Ureter (tissue), 1 donor: ENCODE data around the gene MCF2L2. TPM values are rescaled to one million over a fixed set of nuclear protein-coding genes. Genes with fewer than 3 reads are reported as not detected.

Experiments used
- DNase-seq: peaks from one replicate; pipeline ENCODE4 v3.0.0-alpha.2; 2020; ENCODE audit warnings: low spot score
- total RNA-seq: library from RNA; stranded (reverse); gene quantifications from one replicate; pipeline ENCODE4 v1.2.4, GENCODE V29; 2023
- donor health status: DM: yes; HTN: yes; CAD: no.

MCF2L2 gene
- total RNA-seq, 1 donor from 2014 or later, result 3.0 TPM

- DNase-seq, result no peak
Observed at GRCh38 chr3:183266454-183266853, 162.0 kb downstream of the MCF2L2 start.

GRCh38 chr3:183265834-183266417, 162.5 kb downstream of the MCF2L2 start:
- DNase-seq, result no peak

DNA sequence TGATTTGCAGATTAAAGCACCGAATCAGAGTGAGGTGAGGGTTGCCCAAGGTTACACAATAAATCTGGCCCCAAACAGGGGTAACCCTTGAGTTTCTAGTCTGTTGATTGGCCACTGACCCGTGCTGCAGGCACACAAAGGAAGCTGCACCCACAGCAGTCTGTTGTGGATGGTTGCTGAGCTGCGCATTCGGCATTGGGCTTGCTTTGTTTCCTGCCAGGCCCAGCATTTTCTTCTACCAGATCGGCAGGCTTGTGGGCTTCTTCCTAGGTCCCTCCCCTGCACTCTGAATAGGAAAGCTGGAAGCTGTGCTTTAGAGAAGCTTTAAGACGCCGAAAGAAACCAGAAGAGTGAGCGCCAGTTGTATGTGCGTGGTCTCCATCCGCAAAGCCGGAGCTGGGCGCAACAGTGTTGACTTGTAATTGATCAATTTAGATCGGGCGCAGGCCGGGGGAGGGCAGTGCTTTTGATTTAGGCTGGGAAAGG, 163.2 kb downstream of the MCF2L2 start:
- no peak for DNase-seq

GRCh38 chr3:183264268-183264667, 164.2 kb downstream of the MCF2L2 start:
- no peak for DNase-seq

DNA sequence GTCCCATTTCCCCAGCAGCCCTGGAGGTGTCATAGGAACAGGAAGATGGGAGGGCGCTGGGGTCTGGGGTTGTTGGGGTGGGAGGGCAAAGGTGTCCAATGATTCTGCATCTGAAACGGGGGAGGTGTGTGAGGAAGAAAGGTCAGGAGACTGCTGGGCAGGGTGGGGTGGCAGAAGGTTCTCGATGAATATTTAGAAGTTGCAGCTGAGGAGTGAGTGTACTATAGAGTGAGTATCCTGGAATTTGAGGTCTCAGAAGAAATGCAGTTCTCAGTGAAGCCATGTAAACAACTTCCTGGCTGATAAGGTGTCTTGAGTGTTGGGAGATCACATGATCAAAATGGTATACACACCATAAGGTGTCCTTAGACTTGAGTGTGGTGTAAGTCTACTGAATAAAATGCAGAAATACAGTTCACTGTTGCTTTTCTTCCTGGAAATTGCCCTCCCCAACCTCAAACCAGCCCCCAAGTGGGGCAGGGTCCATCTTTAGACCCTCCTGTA, 165.5 kb downstream of the MCF2L2 start:
- DNase-seq, result no peak

GRCh38 chr3:183261151-183261724, 167.2 kb downstream of the MCF2L2 start:
- DNase-seq, result no peak

DNA sequence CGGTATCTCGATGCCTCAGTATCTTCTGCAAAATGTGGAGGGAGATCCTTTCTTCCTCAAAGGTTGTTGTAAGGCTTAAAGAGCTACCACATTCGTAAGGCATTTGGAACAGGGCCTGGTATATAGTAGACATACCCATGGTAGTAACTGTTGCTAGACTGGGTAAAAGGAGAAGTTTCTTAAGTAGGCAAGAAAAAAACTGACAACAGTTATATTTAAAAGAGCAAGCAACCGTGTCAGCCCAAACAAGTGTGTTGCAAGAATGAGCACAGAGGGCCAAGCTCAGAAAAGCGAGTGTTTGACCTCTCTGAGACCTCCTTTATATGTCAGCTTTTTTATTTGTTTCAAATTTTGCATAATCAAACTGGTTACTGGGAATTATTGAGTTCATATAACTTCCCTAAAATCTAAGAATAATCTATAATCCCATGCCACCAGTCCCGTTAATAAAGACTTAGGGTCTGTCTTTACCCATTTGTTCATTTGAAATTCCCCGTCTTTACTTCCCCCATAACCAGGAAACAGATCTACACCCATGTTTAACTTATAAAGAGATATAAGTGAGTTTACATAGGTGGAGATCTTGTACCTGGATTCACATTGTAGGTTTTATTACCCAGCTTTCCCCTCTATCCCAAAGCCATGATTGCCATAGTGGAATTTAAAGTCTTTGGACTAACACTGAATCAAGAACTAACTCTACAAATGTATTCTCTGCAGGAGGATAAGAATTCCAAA, 168.1 kb downstream of the MCF2L2 start:
- DNase-seq, result no peak

- no peak for DNase-seq
Observed at GRCh38 chr3:183259621-183260020, 168.8 kb downstream of the MCF2L2 start.

GRCh38 chr3:183259087-183259486, 169.3 kb downstream of the MCF2L2 start:
- DNase-seq, result no peak

DNA sequence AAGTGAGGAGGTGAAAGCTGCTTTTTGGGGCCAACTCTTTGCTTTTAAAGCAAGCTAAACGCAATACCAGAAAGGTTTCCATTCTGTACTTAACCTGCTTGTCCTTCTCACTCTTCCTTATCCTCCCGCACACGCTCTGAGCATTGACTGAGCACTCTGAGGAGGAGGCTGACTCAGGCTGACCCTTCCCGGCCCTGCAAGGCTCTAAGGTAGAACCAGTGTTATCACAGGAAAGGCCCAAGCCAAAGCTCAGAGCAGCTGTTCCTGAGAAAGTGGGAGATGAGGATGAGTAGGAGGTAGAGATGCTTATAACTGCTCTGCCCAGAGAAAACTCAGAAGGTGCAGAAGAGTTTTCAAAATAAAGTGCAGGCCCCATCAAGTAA, 173.1 kb downstream of the MCF2L2 start:
- no peak for DNase-seq

DNA sequence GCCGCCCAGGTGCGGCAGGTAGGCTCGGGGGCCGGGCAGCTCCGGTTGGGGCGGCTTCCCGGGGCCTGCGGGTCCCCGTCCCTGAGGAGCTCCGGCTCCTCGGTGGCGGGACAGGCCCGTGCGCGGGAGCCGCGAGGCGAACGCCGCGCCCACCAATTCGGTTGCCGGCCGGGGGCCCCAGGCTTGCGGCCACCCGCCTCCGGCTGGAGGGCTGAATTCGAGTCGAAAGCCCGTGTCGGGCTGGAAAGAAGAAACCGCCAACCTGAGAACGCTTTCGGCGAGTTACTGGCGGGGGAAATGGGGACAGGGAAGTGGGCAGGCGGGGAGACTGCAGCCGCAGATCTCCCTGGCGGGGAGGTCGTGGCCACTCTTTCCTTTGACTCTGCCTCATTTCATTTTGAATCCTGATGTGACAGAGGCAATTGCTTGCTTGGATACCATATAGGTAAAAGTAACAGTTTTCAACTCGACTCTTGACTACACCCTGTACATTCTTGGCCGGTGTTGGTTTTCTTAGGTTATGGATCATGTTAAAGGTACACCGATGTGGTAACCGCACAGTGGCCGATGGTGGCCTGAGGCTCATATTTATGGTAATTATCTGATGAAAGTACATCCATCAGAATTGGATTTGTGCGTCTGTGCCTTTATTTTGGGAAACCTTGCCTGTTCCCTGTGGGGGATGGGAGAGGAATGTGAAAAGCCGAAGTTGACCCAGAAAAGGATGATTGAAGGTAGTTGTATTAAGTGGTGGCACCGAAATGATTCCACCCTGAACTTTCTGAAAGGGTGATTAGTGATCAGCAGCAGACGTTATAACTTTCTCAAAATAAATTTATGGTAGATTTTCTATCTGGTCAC, 173.7 kb downstream of the MCF2L2 start:
- no peak for DNase-seq

DNA sequence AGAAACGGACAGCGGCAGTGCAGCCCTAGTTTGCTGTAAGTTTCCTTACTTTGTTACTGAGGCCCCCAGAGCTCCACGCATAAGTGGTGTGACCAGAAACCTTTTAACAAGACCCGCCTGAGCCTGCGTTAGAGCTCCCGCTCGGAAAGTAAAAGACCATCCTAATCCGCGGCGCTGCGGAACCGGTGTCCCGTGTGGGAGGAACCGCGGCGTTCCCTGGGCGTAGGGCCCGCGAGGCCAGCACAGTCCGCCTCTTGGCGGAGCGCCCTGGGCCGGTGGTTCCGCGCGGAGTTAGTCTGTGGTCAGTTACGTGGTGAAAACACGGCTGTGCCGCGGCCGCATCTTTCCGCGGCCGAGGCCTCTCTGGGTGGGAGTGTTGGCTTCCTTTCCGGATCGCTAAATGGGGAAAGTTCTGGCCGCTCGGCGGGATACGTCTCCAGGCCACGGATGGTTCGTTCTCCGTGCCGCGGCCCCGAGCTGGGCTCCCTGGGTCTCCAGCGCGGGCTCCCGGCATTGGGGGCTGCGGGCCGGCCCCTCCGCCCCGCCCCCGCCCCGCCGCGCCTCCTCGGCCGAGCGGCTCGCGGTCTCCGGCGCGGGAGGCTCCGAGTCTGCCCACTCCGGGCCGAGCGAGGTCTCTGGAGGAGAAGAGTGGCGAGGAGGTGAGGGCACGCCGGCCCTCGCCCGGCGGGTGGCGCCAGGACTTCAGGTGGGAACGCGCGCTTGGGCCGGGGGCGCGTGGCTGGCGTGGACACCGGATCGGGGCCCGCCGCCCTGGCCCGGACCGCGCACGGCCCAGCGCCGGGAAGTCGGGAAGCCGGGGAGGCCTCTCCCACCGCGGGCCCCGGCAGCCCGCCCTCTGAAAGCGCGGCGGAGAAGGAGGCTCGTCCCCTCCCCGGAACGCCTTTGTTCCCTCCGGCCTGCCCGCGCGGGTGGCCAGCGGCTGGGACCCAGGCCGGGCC, 174.6 kb downstream of the MCF2L2 start:
- peak; percentile 74 for DNase-seq

- peak; percentile 67 for DNase-seq
Observed at GRCh38 chr3:183252973-183253527, 175.4 kb downstream of the MCF2L2 start, which contains the start of gene B3GNT5. Gene B3GNT5 (plus strand): TSS chr3:183253253. CDS start chr3:183269799, 16,546 bp downstream.

DNA sequence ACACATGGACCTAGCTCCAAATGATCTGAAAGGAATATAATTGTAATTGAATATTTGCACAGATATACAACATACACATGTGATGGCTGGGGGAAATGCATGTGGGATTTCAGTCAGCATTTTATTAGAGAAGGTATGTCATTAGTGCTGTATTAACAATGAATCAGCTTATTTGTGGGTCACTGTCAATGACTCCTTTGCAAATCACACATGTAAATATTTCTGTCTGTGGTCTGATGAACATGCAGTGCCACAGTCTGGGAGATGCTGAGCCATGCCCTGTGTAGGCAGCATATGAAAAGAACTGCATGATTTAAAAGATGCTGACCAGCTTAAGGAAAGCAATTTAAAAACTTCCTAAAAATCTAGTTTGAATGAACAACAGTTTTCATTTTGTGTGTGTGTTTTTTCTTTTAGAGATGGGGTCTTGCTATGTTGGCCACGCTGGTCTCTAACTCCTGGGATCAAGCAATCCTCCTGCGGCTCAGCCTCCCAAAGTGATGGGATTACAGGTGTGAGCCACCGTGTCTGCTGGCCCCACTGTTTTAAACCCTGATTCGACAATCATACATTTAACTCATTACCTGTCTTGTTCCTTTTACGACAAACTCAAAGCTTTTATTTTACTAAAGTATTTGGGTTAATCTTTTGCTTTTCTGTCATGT, 176.2 kb downstream of the MCF2L2 start:
- DNase-seq, result no peak

DNA sequence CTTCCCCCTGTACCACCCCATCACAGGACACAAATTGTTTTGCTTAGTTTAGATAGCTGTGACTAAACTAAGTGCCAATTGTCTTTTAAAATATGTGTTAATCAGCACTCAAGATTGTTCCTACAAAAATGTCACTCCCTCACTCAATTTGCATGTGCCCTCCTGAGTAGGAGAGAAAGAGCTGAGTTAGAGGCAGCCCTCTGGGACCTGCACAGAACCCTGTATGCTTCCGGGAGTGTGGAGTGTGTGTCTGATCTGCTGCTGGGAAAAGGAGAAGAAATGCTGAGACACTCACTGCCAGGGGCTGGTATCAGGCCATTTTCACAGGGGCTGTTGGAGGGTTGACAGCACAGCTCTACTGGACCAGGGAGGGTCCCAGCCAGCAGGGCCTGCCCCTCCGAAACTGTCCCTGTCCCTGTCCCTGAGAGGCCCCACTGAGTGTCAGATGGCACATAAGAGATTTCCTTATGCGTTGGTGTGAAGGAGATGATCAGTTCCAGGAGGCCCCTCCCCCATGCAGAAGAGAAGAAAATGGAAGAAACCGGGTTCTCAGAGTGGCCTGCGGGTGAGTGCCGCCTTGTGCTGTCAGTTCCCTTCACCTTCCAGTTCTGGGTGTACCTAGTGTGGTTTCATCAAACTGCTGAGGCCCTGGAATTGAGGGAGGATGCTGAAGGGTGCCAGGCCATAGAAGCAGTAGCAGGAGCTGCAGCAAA, 179.3 kb downstream of the MCF2L2 start:
- no peak for DNase-seq

DNA sequence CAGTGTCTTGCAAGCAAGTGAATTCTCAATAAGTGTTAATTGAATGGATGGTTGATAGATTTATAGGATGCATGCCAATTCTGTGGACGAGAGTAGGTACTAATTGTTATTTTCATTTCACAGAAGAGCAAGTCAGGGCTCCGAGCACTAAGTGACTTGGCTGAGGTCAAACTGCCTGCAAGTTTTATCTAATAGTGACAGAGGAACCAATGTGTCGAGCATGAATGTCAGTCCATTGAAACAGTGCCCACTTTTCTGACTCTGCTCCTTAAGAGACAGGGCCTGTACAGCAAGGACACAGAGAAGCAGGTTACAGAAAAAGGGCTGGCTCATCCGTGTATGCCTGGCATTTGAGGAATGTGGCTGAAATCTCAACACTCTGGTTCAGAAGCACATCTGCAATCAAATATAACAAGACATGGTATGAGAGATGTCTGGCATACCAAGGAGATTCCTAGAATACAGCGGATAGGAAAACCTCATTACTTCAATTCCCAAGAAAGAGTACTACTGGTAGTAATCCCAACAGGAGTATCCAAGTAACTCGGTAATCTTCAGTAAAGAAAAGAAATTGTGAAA, 181.3 kb downstream of the MCF2L2 start:
- peak; percentile 12 for DNase-seq

DNA sequence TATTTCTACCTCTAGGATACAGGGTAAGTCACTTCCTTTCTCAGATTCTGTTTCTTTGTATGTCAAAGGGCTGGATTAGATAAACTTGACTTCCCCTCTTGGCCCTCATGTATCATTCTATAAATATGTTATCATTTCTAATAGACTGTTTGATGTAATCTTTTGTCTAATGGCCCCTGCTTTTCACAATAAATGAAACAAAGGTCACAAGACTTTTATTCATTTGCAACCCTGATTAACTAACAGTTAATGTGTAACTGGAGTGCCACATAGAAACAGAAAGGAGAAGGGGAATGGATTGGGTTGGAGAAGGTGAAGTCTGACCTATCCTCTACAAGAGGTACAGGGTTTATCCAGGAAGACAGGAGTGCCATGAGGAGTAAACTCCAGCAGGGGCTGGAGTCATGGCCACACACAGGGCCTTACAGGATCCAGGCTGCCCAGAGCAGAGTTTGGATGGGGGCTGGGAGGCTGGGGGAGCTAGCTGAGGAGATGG, 183.4 kb downstream of the MCF2L2 start:
- no peak for DNase-seq

DNA sequence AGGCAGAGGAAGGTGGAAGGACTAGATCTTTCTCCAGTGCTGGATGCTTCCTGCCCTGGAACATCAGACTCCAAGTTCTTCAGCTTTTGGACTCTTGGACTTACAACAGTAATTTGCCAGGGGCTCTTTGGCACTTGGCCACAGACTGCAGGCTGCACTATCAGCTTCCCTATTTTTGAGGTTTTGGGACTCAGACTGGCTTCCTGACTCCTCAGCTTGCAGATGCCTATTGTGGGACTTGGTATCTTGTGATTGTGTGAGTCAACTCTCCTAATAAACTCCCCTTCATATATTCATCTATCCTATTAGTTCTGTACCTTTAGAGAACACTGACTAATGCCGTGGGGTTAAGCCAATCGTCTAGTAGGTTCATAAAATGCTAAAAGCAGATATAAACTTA, 184.2 kb downstream of the MCF2L2 start:
- peak; percentile 41 for DNase-seq

DNA sequence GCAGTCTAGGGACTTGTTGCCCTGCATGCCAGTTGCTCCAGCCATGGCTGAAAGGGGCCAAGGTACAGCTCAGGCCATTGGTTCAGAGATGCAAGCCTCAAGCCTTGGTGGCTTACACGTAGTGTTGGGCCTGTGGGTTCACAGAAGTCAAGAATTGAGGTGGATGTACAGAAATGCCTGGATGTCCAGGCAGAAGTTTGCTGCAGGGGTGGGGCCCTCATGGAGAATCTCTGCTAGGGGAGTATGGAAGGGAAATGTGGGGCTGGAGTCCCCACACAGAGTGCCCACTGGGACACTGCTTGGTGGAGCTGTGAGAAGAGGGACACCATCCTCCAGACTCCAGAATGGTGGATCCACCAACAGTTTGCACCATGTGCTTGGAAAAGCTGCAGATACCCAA, 186.0 kb downstream of the MCF2L2 start:
- peak; percentile 26 for DNase-seq
